HG03159 (cell line): Measurements from ENCODE around the gene WWOX.

Source experiments
- ATAC-seq: cut with Tn5 transposase; IDR thresholded peaks from one replicate; pipeline ENCODE4 v1.9.1; 2021; ENCODE audit warnings: mild to moderate bottlenecking, moderate library complexity; ENCODE audit not compliant: unreplicated experiment

Gene WWOX

GRCh38 chr16:78220571-78220970 is 121.1 kb downstream of the WWOX start:
- no peak for ATAC-seq

- ATAC-seq: no peak
Measured at GRCh38 chr16:78221892-78222291, 122.4 kb downstream of the WWOX start.

- no peak for ATAC-seq
Measured at GRCh38 chr16:78224342-78224741, 124.9 kb downstream of the WWOX start.

GRCh38 chr16:78225919-78226318 is 126.5 kb downstream of the WWOX start:
- ATAC-seq: no peak

- ATAC-seq: no peak
Measured at GRCh38 chr16:78227855-78228254, 128.4 kb downstream of the WWOX start.

GRCh38 chr16:78228704-78229103 is 129.2 kb downstream of the WWOX start:
- ATAC-seq: no peak

GRCh38 chr16:78230832-78231231 is 131.4 kb downstream of the WWOX start:
- ATAC-seq: no peak

- peak; percentile 99 for ATAC-seq
Measured at GRCh38 chr16:78235168-78235800, 135.8 kb downstream of the WWOX start.

GRCh38 chr16:78235876-78236275 is 136.4 kb downstream of the WWOX start:
- ATAC-seq: no peak

- no peak for ATAC-seq
Measured at GRCh38 chr16:78237841-78238240, 138.4 kb downstream of the WWOX start.

- no peak for ATAC-seq
Measured at GRCh38 chr16:78240459-78241222, 141.2 kb downstream of the WWOX start.

- no peak for ATAC-seq
Measured at GRCh38 chr16:78242239-78242630, 142.8 kb downstream of the WWOX start.

GRCh38 chr16:78244131-78244895 is 144.9 kb downstream of the WWOX start:
- ATAC-seq: no peak

- no peak for ATAC-seq
Measured at GRCh38 chr16:78246559-78246958, 147.1 kb downstream of the WWOX start.

- ATAC-seq: no peak
Measured at GRCh38 chr16:78249056-78249455, 149.6 kb downstream of the WWOX start.

- ATAC-seq: no peak
Measured at GRCh38 chr16:78249832-78250231, 150.4 kb downstream of the WWOX start.

GRCh38 chr16:78251115-78251514 is 151.7 kb downstream of the WWOX start:
- ATAC-seq: no peak

- no peak for ATAC-seq
Measured at GRCh38 chr16:78252757-78253156, 153.3 kb downstream of the WWOX start.

GRCh38 chr16:78254841-78255240 is 155.4 kb downstream of the WWOX start:
- ATAC-seq: no peak

GRCh38 chr16:78256686-78257375 is 157.4 kb downstream of the WWOX start:
- ATAC-seq: no peak

- no peak for ATAC-seq
Measured at GRCh38 chr16:78257376-78257728, 157.9 kb downstream of the WWOX start.
